Muscle layer of duodenum (tissue), 2 donors: Measurements from ENCODE around the gene NUFIP1.

Experiments
- H3K27ac ChIP-seq: one replicate; pipeline ENCODE4 v1.7.0; 2013; ENCODE audit warnings: mild to moderate bottlenecking, low read length
- H3K27me3 ChIP-seq: one replicate; pipeline ENCODE4 v1.7.0; 2013; ENCODE audit warnings: low read depth, mild to moderate bottlenecking, control low read depth, low read length
- H3K36me3 ChIP-seq, 2 donors: one replicate each; pipeline ENCODE4 v1.7.0; 2013; ENCODE audit warnings: low read length in 2 of 2, control low read depth in 1 of 2, mild to moderate bottlenecking in 1 of 2; ENCODE audit not compliant: insufficient read depth in 2 of 2, control insufficient read depth in 1 of 2
- H3K4me1 ChIP-seq, 2 donors: one replicate each; pipeline ENCODE4 v1.7.0; 2013; ENCODE audit warnings: low read length in 2 of 2, mild to moderate bottlenecking in 2 of 2, control low read depth in 1 of 2, moderate library complexity in 1 of 2; ENCODE audit not compliant: insufficient read depth in 2 of 2, control insufficient read depth in 1 of 2
- H3K4me3 ChIP-seq, 2 donors: one replicate each; pipeline ENCODE4 v1.7.0; 2013; ENCODE audit warnings: low read length in 2 of 2, low read depth in 1 of 2, mild to moderate bottlenecking in 1 of 2
- H3K9me3 ChIP-seq, 2 donors: one replicate each; pipeline ENCODE4 v1.7.0; 2013; ENCODE audit warnings: low read length in 2 of 2, control low read depth in 1 of 2, mild to moderate bottlenecking in 1 of 2; ENCODE audit not compliant: control insufficient read depth in 1 of 2
- donor health status: healthy.

NUFIP1 gene

DNA sequence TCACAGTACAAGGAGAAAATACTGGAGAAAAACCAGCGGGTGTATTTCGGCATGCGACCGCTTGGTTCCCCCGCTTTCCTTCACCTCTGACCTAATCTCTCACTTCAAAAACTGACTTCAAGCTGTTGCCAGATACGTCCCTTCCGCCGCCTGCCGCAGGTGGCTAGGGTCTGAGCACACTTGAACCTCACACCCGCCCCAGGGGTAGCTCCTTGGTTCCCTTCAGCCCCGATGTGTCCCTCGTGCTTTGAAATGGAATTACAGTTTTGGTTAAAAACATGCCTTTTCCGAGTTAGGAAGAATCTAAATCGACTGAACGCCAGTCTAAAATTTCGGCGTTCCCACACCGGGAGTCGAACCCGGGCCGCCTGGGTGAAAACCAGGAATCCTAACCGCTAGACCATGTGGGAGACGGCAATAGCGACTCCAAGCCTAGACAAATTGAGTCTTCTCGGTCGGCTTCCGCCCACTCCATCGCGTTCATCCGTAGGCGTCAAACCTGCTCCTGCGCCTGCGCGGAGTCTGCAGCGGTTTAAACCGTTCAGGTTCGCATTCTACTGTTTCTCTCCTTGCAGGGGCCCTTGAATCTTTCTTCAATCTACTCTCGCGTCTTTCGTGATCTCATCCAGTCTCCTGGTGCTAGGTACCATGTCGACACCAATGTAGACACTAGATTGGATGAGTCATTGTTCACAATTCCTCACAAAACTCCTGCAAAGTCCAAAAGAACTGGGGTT, 71.5 kb downstream of the NUFIP1 start:
- Histone ChIP-seq H3K4me1 (peaks cover 0 to 8% of the 10 kb centered on the region in 2 donors), H3K9me3 (no peaks in the 10 kb centered on the region), H3K27me3 (no peaks in the 10 kb centered on the region), H3K36me3 (peaks cover 0 to 4% of the 10 kb centered on the region in 2 donors), H3K27ac (peak overlapping the region; percentile 97), H3K4me3 (peak overlapping the region; percentile 59 to 79)

DNA sequence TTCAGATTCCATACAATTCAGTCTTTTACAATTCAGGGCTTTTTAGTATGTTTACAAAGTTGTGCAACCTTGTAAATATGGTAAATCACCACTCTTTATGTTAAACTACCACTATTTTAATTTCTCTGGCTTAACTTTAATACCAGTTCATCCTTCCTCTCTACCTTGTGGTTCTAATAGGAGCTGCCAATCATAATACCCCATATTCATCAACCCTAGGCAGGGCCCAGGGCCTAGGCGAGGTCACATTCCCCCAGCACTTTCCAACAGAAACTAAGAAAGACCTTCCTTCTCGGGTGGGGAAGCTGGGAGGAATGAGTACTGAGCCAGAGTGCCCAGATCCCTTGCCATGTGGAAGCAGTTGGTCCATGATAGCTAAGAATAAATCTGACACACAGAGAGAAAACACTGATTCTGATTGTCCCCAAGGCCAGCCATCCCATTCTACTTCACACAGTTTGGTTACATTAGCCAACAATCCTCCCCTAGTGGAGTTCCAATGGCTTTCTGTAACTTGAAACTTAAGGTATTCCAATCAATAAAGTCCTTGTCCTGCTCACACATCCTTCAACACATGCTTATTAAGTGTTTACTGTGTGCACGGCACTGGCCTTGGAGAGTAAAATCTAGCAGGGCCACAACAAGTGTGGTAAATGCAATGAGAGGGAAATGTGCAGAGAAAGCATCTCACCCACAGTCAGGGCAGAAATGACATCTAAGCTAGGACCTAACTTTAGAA, 76.8 kb downstream of the NUFIP1 start:
- no peak overlapping the region for H3K4me3 ChIP-seq
- H3K4me1 ChIP-seq: no peaks in the 10 kb centered on the region
- H3K36me3 ChIP-seq: no peaks in the 10 kb centered on the region
- H3K27me3 ChIP-seq: no peaks in the 10 kb centered on the region
- H3K27ac ChIP-seq: no peak overlapping the region
- H3K9me3 ChIP-seq: peaks cover 0 to 6% of the 10 kb centered on the region in 2 donors

DNA sequence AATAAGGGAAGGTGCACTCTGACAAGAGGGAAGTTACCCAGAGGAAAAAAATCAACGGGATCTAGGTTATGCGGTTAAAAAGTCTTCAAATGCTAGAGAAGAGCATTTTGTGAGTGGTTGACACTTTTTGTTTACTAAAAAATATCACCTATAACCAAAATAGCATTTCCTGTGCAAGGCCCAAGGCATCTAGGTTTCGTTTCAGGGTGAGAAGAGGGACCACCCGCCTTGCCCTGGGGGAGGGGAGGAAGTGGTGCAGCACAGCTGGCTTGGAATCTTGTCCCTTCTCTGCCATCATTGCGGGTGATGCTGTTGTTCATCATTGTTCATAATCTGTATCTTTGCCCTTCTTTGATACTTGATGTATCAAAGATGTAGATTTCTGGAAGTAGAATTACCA, 80.6 kb downstream of the NUFIP1 start:
- peaks cover 0 to 10% of the 10 kb centered on the region in 2 donors for H3K36me3 ChIP-seq
- H3K27ac ChIP-seq: no peak overlapping the region
- peaks cover 0 to 6% of the 10 kb centered on the region in 2 donors for H3K9me3 ChIP-seq
- H3K4me1 ChIP-seq: peaks cover 21 to 24% of the 10 kb centered on the region in 2 donors
- no peaks in the 10 kb centered on the region for H3K27me3 ChIP-seq
- no peak overlapping the region for H3K4me3 ChIP-seq

DNA sequence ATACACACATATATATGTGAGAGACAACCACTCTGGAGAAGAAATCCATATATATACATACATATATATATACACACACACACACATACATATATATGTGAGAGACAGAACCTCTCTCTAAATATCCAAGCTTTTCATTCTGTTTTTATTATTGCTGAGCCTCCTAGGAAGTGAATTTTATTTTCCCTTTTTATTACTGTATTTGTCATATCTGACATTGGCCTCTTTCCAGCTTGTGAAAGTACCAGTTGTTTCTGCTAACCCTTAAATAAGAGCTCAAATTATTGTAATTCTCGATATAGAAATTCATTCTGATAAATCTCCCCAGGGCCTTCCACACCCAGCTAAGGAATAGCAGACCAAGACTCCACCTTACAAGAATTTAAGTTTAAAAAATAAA, 81.0 kb downstream of the NUFIP1 start:
- Histone ChIP-seq H3K27me3 (no peaks in the 10 kb centered on the region), H3K36me3 (peaks cover 0 to 10% of the 10 kb centered on the region in 2 donors), H3K27ac (no peak overlapping the region), H3K9me3 (peaks cover 0 to 6% of the 10 kb centered on the region in 2 donors), H3K4me3 (no peak overlapping the region), H3K4me1 (peaks cover 21 to 26% of the 10 kb centered on the region in 2 donors)

DNA sequence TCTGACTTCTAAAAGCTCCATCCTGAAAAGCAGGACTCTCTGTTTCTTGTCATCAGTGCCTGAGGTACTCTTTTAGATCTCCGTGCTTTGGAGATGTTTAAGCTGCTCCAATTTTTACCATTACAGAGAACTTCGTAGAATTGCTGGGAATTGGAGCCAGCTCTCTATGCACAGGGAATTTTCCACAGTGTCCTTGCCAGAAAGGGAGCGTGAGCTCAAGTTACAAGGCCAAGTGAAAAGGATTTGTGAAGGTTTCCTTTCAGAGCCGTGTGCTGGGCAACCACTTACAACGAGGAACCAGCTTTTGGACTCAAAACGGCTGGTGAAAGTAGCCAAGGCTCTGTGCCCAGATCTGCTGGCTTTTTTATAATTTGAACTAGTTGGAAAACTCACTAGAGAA, 82.6 kb downstream of the NUFIP1 start:
- Histone ChIP-seq H3K27me3 (no peaks in the 10 kb centered on the region), H3K27ac (peak overlapping the region; percentile 75), H3K36me3 (peaks cover 0 to 10% of the 10 kb centered on the region in 2 donors), H3K4me1 (peaks cover 21 to 31% of the 10 kb centered on the region in 2 donors), H3K9me3 (peaks cover 0 to 6% of the 10 kb centered on the region in 2 donors), H3K4me3 (no peak overlapping the region)

DNA sequence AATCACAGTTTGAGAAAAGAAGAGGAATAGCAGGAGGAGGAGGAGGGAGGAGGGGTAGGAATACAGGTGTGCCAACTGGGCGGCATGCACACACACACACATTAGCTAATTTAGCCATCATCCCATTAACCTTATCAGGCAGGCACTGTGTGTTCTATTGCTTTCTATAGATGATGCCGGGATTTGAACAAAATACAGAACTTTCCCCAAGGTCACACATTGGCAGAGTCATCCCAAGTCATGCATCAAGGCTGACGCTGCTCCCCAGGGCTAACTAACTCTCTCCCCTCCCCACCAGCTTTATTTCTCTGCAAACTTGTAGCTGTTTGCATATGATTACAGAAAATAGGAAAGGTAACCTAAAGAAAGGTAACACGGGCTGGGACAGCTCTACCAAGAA, 83.0 kb downstream of the NUFIP1 start:
- Histone ChIP-seq H3K4me1 (peaks cover 21 to 31% of the 10 kb centered on the region in 2 donors), H3K36me3 (peaks cover 0 to 10% of the 10 kb centered on the region in 2 donors), H3K27me3 (no peaks in the 10 kb centered on the region), H3K9me3 (peaks cover 0 to 2% of the 10 kb centered on the region in 2 donors), H3K27ac (peak overlapping the region; percentile 75), H3K4me3 (no peak overlapping the region)

DNA sequence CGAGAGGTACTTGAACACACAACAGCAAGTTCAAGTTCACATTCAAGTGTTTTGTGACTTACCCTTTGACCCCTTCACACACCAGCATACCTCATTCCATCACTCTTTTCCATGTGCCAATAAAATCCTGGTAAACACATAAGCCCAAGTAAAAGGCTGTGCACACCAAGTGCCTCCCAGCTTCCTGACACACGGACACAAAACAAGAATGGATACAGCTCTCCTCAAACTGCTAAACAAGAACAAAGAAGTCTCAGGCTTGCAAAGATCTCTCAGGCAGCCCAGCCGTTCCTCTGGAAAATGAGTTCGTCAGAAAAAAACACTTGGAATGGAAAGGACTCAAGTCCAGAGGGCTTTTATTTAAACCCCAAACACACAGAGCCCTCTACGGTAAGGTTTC, 83.7 kb downstream of the NUFIP1 start:
- peaks cover 0 to 10% of the 10 kb centered on the region in 2 donors for H3K36me3 ChIP-seq
- peak overlapping the region; percentile 75 for H3K27ac ChIP-seq
- no peak overlapping the region for H3K4me3 ChIP-seq
- H3K27me3 ChIP-seq: no peaks in the 10 kb centered on the region
- H3K9me3 ChIP-seq: no peaks in the 10 kb centered on the region
- H3K4me1 ChIP-seq: peaks cover 21 to 31% of the 10 kb centered on the region in 2 donors

DNA sequence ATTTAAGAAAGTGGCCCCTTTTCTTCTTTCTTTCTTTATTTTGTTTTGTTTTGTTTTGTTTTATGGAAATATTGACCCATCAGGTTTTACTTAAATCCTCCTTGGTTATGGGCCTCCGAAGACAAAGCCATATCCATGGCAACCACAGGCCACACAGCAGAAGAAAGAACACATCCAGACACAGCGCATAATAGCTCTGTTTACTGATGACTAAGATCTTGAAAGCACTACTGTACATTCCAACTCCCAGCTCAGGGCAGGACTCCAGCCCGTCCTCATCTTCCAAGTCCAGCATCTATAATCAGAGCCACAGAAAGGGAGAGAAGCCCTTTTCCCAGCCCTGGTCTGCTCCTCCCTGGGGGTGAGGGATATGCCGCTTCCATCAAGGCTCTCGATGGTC, 84.3 kb downstream of the NUFIP1 start:
- H3K4me1 ChIP-seq: peaks cover 21 to 31% of the 10 kb centered on the region in 2 donors
- peaks cover 0 to 10% of the 10 kb centered on the region in 2 donors for H3K36me3 ChIP-seq
- H3K27me3 ChIP-seq: no peaks in the 10 kb centered on the region
- peak overlapping the region; percentile 75 for H3K27ac ChIP-seq
- no peak overlapping the region for H3K4me3 ChIP-seq
- H3K9me3 ChIP-seq: no peaks in the 10 kb centered on the region

DNA sequence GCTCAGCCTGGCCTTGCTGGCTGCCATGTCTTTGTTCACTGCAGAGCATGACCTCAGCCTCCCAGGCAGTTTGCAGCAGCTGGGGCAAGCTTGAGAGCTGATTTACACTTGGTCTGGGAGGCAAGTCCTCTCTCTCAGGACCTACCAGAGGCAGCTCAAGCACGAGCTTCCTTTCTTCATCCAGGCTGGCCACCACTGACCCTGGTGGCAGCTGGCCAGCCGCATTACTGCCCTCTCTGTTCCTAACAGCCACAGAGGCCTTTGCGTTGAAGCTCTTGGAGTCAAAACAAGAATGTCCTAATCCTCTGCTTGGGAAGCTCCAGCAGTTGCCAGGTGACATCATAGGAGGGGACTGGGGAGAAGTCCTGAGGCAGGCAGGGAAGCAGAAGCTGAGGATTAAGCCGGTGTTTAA, 85.7 kb downstream of the NUFIP1 start:
- H3K4me1 ChIP-seq: peaks cover 21 to 31% of the 10 kb centered on the region in 2 donors
- peaks cover 0 to 10% of the 10 kb centered on the region in 2 donors for H3K36me3 ChIP-seq
- H3K27me3 ChIP-seq: no peaks in the 10 kb centered on the region
- no peaks in the 10 kb centered on the region for H3K9me3 ChIP-seq
- H3K4me3 ChIP-seq: peak overlapping the region in 1 of 2 donors; percentile 20
- H3K27ac ChIP-seq: peak overlapping the region; percentile 75

DNA sequence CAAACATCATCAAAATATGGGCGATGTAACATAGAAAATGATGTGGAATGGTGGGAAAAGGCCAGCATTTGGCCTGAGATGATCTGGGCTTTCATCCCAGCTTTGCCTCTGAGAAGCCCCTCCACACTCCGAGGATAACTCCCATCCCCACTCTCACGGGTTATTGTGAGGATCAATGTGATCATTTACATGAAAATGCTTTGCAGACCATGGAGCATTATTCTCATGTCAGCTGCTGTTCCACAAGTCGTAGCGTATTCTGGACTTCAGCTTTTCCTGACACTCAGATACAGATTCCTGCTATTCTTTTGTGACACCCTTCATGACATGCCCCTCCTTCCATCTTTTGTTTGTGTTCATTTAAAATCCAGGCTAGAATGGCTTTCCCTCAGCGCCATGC, 86.5 kb downstream of the NUFIP1 start:
- H3K9me3 ChIP-seq: no peaks in the 10 kb centered on the region
- H3K36me3 ChIP-seq: peaks cover 0 to 10% of the 10 kb centered on the region in 2 donors
- H3K27ac ChIP-seq: peak overlapping the region; percentile 75
- H3K27me3 ChIP-seq: no peaks in the 10 kb centered on the region
- H3K4me1 ChIP-seq: peaks cover 21 to 31% of the 10 kb centered on the region in 2 donors
- H3K4me3 ChIP-seq: no peak overlapping the region

DNA sequence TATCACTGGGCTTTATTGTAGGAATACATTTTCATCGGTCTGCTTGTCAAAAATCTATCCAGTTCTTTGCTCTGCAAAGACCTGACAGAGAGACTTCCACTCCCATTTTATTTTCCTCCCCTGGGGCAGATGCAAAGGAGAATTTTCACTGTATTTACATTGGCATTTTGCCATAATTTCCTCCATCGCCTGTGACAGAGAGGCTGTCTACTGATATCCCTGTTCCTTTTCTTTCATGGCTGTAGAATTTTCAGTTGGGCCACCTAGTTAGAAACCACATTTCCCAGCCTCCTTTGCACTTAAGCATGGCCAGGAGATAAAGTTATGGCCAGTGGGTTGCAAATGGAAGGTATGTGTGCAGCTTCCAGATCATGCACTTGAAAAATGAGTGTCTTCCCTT, 89.3 kb downstream of the NUFIP1 start:
- Histone ChIP-seq H3K27me3 (no peaks in the 10 kb centered on the region), H3K36me3 (peaks cover 0 to 10% of the 10 kb centered on the region in 2 donors), H3K9me3 (no peaks in the 10 kb centered on the region), H3K4me1 (peaks cover 0 to 15% of the 10 kb centered on the region in 2 donors), H3K4me3 (no peak overlapping the region), H3K27ac (no peak overlapping the region)
